Mammary epithelial cell (primary cell): ENCODE results near the gene BTBD16.

ENCODE experiments used
- CTCF ChIP-seq, 2 donors: IDR thresholded peaks in 1 of 2; conservative IDR thresholded peaks in 1 of 2; 2 replicates each; pipeline ENCODE4 v1.5.1; 2011 to 2012; ENCODE audit warnings: inconsistent platforms in 2 of 2, low read length in 2 of 2, mild to moderate bottlenecking in 2 of 2, control low read depth in 1 of 2, low read depth in 1 of 2; ENCODE audit not compliant: insufficient read depth in 1 of 2; ENCODE audit errors: extremely low read depth in 1 of 2
- EZH2 ChIP-seq: IDR thresholded peaks from 2 replicates; pipeline ENCODE4 v1.6.1; 2012; ENCODE audit warnings: low read length, inconsistent platforms, borderline replicate concordance

- TF ChIP-seq CTCF (conservative IDR thresholded peaks at IDR 0.05 in 1 of 2, IDR thresholded peaks at IDR 0.05 in 1 of 2; ENCODE audit: extremely low read depth in 1 of 2, insufficient read depth in 1 of 2, low read depth in 1 of 2, low read length in 2 of 2) (no peak), EZH2 (no peak)
Measured at GRCh38 chr10:122316224-122316884, 45.3 kb downstream of the BTBD16 start.
